Breast epithelium (tissue), 4 donors: ENCODE results near the gene BIRC2. TPM values are rescaled to one million over a fixed set of nuclear protein-coding genes. Genes with fewer than 3 reads are reported as not detected.

Source experiments
- DNase-seq, 2 donors: peaks; one replicate each; pipeline ENCODE4 v3.0.0-alpha.2; 2019; ENCODE audit warnings: low spot score in 2 of 2
- H3K27ac ChIP-seq, 2 donors: fragments of 200-600 bp; sonication (generic) in 1 of 2; one replicate each; pipeline ENCODE4 v1.5.1; 2016 to 2019; ENCODE audit warnings: mild to moderate bottlenecking in 1 of 2
- H3K27me3 ChIP-seq, 2 donors: fragments of 200-600 bp; sonication (generic) in 1 of 2; one replicate each; pipeline versions ENCODE4 v1.5.1 to v1.6.0; 2017 to 2019; ENCODE audit warnings: control low read depth in 1 of 2, mild to moderate bottlenecking in 1 of 2
- H3K36me3 ChIP-seq: fragments of 200-600 bp; one replicate; pipeline ENCODE4 v1.5.1; 2019
- H3K4me1 ChIP-seq, 2 donors: fragments of 200-600 bp; sonication (generic); one replicate each; pipeline ENCODE4 v1.5.1; 2016 to 2019; ENCODE audit warnings: control low read depth in 1 of 2
- H3K4me3 ChIP-seq, 3 donors: fragments of 200-600 bp; sonication (generic); 1 replicate in 2 of 3; 2 replicates in 1 of 3; pipeline ENCODE4 v1.5.1; 2016 to 2019; ENCODE audit warnings: mild to moderate bottlenecking in 3 of 3, moderate library complexity in 2 of 3
- H3K9me3 ChIP-seq, 2 donors: fragments of 200-600 bp; sonication (generic) in 1 of 2; one replicate each; pipeline ENCODE4 v1.5.1; 2016 to 2019; ENCODE audit warnings: control low read depth in 1 of 2
- POLR2A ChIP-seq: fragments of 450-650 bp; IDR thresholded peaks from one replicate; pipeline ENCODE4 v1.6.1; 2016; ENCODE audit warnings: antibody characterized with exemption, mild to moderate bottlenecking, moderate library complexity
- POLR2AphosphoS5 ChIP-seq, 3 donors: sonication (generic); formaldehyde crosslinking; IDR thresholded peaks; one replicate each; pipeline ENCODE4 v1.6.1; 2017; ENCODE audit warnings: antibody characterized with exemption in 3 of 3
- intact Hi-C: fragments of 100-400 bp; cut with DNase I; formaldehyde crosslinking; loops from one replicate; pipeline ENCODE4 v1.15.1; 2023; ENCODE audit warnings: low total_unique reads
- total RNA-seq, 3 donors: library from RNA; depleted of rRNA; stranded (reverse); fragments of >200 nt; gene quantifications; one replicate each; pipeline ENCODE4 v1.1.0, GENCODE V29; 2016
- TF ChIP-seq, protein P1 (sequence below), 3 donors: fragments of 450-650 bp; IDR thresholded peaks; one replicate each; pipeline ENCODE4 v1.5.1; 2016 to 2017; ENCODE audit warnings: antibody characterized with exemption in 3 of 3, mild to moderate bottlenecking in 3 of 3, moderate library complexity in 3 of 3

Gene BIRC2
- total RNA-seq, 3 donors from 2014 or later: 45.6 to 95.7 (median 48.5) TPM

DNA sequence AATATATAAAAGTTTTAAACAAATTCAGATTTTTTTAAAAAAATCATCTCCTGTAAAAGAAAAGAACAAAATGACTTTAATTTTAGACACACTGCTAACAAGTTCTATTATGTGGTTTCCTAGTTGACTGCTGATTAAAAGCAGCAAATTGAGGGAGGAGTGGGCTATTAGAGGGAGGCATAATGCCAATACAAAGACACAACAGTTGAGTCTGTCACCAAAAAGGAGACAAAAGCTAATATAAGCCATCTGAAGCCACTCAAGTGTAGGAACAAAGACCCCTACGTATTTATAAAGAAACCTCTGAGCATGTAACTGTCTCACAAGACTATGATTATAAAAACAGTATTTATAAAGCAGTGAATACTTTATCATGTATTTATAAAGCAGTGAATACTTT, 76.9 kb downstream of the BIRC2 start:
- Histone ChIP-seq H3K27me3 (no peaks in the 10 kb centered on the region), H3K27ac (no peak overlapping the region), H3K36me3 (no peaks in the 10 kb centered on the region), H3K4me1 (no peaks in the 10 kb centered on the region), H3K4me3 (no peak overlapping the region), H3K9me3 (no peaks in the 10 kb centered on the region)
- TF ChIP-seq POLR2AphosphoS5 (IDR thresholded peaks at IDR 0.05): no peak
- no peak for TF ChIP-seq POLR2A
- TF ChIP-seq, protein P1, sequence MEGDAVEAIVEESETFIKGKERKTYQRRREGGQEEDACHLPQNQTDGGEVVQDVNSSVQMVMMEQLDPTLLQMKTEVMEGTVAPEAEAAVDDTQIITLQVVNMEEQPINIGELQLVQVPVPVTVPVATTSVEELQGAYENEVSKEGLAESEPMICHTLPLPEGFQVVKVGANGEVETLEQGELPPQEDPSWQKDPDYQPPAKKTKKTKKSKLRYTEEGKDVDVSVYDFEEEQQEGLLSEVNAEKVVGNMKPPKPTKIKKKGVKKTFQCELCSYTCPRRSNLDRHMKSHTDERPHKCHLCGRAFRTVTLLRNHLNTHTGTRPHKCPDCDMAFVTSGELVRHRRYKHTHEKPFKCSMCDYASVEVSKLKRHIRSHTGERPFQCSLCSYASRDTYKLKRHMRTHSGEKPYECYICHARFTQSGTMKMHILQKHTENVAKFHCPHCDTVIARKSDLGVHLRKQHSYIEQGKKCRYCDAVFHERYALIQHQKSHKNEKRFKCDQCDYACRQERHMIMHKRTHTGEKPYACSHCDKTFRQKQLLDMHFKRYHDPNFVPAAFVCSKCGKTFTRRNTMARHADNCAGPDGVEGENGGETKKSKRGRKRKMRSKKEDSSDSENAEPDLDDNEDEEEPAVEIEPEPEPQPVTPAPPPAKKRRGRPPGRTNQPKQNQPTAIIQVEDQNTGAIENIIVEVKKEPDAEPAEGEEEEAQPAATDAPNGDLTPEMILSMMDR (IDR thresholded peaks at IDR 0.05): no peak
- intact Hi-C loops: no loop called here
- no peak for DNase-seq

DNA sequence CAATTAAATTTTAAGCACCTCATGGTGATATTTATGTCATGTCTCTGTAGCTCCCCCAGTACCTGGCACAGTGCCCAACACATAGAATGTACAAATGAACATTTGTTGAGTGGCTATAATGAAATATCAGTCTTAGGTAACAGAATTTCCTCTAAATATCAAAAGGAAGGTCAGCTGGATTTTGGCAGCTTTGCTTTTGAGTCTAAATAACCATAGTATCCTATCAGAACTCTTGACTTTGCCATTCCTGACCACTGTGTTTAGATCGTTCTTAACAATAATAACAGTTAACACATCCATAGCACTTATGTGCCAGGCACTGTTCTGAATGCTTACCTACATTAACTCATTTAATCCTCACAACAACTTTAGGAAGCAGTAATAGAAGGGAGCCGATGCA, 79.0 kb downstream of the BIRC2 start:
- H3K4me3 ChIP-seq: no peak overlapping the region
- no peaks in the 10 kb centered on the region for H3K27me3 ChIP-seq
- no peaks in the 10 kb centered on the region for H3K4me1 ChIP-seq
- no peaks in the 10 kb centered on the region for H3K36me3 ChIP-seq
- no peak overlapping the region for H3K27ac ChIP-seq
- TF ChIP-seq, protein P1 (IDR thresholded peaks at IDR 0.05): no peak
- TF ChIP-seq POLR2A (no peak), POLR2AphosphoS5 (IDR thresholded peaks at IDR 0.05) (no peak)
- DNase-seq: no peak
- intact Hi-C loops: no loop called here
- no peaks in the 10 kb centered on the region for H3K9me3 ChIP-seq

DNA sequence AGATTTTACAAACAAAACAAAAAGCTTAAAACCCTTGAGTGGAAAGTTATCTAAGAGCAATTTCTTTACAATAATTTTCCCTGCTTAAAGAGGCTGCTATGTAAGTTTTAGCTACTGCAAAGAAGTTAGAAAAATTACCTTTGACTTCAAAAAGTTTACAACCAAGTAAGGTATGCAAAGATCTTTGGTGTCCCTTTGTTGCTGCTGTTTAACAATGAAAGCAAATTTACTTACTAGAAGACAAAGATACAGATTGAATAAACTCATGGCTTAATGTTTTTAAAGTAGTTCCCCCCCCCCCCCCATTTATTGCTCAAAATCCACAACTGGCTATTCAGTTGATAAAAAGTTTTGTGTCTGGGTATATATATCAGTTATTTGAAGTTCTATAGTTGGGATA, 79.6 kb downstream of the BIRC2 start:
- TF ChIP-seq POLR2A (no peak), POLR2AphosphoS5 (IDR thresholded peaks at IDR 0.05) (no peak)
- TF ChIP-seq, protein P1 (IDR thresholded peaks at IDR 0.05): no peak
- Histone ChIP-seq H3K27ac (no peak overlapping the region), H3K36me3 (no peaks in the 10 kb centered on the region), H3K9me3 (no peaks in the 10 kb centered on the region), H3K27me3 (no peaks in the 10 kb centered on the region), H3K4me1 (no peaks in the 10 kb centered on the region), H3K4me3 (no peak overlapping the region)
- DNase-seq: no peak
- intact Hi-C loops: no loop called here

DNA sequence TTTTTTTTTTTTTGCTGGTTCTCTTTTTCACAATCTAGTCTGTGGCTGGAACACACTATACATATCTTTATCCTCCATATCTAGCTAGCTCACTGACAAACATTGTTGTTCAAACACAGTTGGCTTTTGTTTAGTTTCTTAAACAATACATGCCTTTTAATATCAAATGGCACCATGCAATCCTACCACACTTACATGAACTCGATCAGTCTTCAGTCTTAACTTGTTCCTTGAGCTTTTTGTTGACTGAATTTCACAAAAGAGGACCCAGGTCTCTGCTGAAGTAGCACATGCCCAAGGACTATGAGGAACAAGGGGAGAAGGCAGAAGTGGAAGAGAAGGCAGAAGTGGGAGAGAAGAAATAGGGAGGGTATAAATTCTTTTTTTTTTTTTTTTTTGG, 80.1 kb downstream of the BIRC2 start:
- Histone ChIP-seq H3K4me3 (no peak overlapping the region), H3K9me3 (no peaks in the 10 kb centered on the region), H3K27ac (no peak overlapping the region), H3K36me3 (no peaks in the 10 kb centered on the region), H3K27me3 (no peaks in the 10 kb centered on the region), H3K4me1 (no peaks in the 10 kb centered on the region)
- intact Hi-C loops: no loop called here
- no peak for DNase-seq
- TF ChIP-seq, protein P1 (IDR thresholded peaks at IDR 0.05): no peak
- TF ChIP-seq POLR2A (no peak), POLR2AphosphoS5 (IDR thresholded peaks at IDR 0.05) (no peak)

Other genes with a start within 250 kb of the BIRC2 start
- gene YAP1, start 236.8 kb upstream of the BIRC2 start, total RNA-seq: 100 to 1,000 TPM; 179 to 215 (median 184) TPM
- gene BIRC3, start 29.7 kb upstream of the BIRC2 start, total RNA-seq: 10 to 100 TPM in 2 of 3 donors, 1 to 10 TPM in 1; 2.6 to 30.0 (median 10.8) TPM
- 100 to 1,000 TPM in 2 of 3 donors, 10 to 100 TPM in 1; 74.6 to 307 (median 167) TPM for gene TMEM123, start 105.6 kb downstream of the BIRC2 start, total RNA-seq
- 1,000 to 10,000 TPM in 1 of 3 donors, 100 to 1,000 TPM in 1, 1 to 10 TPM in 1; 2.1 to 1,213 (median 247) TPM for gene MMP7, start 183.5 kb downstream of the BIRC2 start, total RNA-seq